GM10847 (cell line): ENCODE measurements around the gene CELF2.

Experiments used
- POLR2A ChIP-seq: IDR thresholded peaks from 2 replicates; pipeline ENCODE4 v1.6.1; 2011; ENCODE audit not compliant: insufficient read length; ENCODE audit errors: extremely low read depth

Gene CELF2

GRCh38 chr10:11276449-11276990 is 258.8 kb downstream of the CELF2 start:
- no peak for TF ChIP-seq POLR2A

- TF ChIP-seq POLR2A = no peak
Measured at GRCh38 chr10:11279314-11279713, 261.6 kb downstream of the CELF2 start.

GRCh38 chr10:11280187-11280932 is 262.7 kb downstream of the CELF2 start:
- no peak for TF ChIP-seq POLR2A

GRCh38 chr10:11282156-11282555 is 264.5 kb downstream of the CELF2 start:
- no peak for TF ChIP-seq POLR2A

GRCh38 chr10:11282661-11283060 is 265.0 kb downstream of the CELF2 start:
- no peak for TF ChIP-seq POLR2A

GRCh38 chr10:11284291-11285085 is 266.8 kb downstream of the CELF2 start:
- TF ChIP-seq POLR2A = no peak

GRCh38 chr10:11285171-11285570 is 267.5 kb downstream of the CELF2 start:
- TF ChIP-seq POLR2A = no peak

- no peak for TF ChIP-seq POLR2A
Measured at GRCh38 chr10:11286261-11286852, 268.7 kb downstream of the CELF2 start.

GRCh38 chr10:11288302-11288701 is 270.6 kb downstream of the CELF2 start:
- no peak for TF ChIP-seq POLR2A

GRCh38 chr10:11290156-11290890 is 272.7 kb downstream of the CELF2 start:
- TF ChIP-seq POLR2A = no peak

- no peak for TF ChIP-seq POLR2A
Measured at GRCh38 chr10:11292576-11293302, 275.1 kb downstream of the CELF2 start.

GRCh38 chr10:11293332-11293731 is 275.7 kb downstream of the CELF2 start:
- TF ChIP-seq POLR2A = no peak

GRCh38 chr10:11294831-11295450 is 277.3 kb downstream of the CELF2 start:
- no peak for TF ChIP-seq POLR2A

GRCh38 chr10:11295492-11295891 is 277.8 kb downstream of the CELF2 start:
- no peak for TF ChIP-seq POLR2A
